Activated T-cell treated with anti-CD3 and anti-CD28 coated beads, Interleukin-2, amount 50 U/mL, for 48 hours (primary cell): ENCODE results near the gene CDH13.

Experiments
- DNase-seq, 2 experiments: peaks; one replicate each; pipeline ENCODE4 v3.0.0-alpha.2; 2020

CDH13 gene

DNA sequence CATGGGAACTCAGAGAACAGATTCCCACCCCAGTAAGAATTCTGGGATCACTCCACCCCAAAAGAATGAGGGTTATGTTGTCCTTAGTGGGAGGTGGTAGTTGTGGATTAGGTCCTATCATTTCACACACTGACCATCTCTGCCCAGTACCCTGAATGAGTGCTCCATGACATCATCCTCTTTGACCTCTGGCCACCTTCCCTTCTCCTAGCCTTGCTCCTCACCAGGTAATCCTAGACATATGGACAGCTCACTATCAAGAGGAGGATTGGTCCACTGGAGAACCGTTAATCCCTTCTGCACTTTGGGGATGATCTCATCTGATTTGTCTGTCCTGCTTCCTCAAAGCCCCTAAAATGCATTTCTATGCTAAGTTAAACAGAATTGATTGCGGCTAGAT, 642.8 kb downstream of the CDH13 start:
- DNase-seq, result no peak

DNA sequence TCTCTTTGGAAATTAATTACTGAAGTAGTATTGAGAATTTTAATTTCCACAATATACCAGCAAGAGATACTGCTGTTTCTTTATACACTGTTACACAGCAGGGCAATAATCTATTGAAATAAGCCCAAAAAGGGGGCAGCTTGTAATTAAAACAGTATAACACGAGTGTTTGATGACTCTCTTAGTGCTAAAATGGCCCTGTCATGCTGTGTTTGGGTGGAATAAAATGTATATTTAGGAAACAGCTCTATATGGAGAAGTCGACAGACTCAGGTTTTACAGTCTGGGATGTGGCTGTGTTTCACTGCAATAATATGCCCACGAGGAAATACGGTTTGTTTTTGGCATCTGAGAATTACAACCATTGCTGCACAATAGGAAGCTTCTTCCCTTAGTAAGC, 643.3 kb downstream of the CDH13 start:
- no peak for DNase-seq

DNA sequence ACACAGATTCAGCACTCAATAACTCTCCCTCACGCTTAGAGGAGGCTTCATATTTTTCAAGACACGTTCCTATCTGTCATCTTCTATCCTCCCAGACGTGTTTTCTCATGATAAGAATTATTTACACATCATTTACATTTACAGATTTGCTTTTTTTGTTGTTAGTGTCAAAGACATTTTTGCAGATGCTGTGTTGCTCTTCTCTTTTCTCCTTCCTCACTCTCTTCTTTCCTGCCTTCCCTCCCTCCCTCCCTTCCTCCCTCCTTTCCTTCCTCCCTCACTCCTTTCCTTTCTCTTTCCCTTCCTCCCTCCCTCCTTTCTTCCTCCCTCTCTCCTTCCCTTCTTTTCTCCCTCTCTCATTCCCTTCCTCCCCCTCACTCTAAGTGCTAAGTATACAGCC, 643.9 kb downstream of the CDH13 start:
- no peak for DNase-seq

DNA sequence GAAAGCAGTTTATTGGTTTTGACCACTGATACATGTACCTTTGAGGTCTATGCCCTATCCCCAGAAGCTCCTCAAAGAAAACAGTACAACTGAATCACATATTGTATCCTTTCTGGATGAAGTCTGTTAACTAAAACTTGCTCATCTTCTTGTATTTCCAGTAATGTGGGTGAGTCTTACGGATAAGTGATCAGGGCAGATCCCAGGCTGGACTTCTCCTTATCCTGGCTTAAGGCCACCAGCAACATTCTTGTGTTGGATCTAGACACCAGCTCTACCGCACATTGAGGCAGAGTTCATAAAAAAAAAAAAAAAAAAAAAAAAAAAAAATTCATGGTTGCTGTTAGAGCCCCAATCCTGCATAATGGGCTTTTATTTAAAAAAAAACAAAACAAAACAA, 644.4 kb downstream of the CDH13 start:
- no peak for DNase-seq

DNA sequence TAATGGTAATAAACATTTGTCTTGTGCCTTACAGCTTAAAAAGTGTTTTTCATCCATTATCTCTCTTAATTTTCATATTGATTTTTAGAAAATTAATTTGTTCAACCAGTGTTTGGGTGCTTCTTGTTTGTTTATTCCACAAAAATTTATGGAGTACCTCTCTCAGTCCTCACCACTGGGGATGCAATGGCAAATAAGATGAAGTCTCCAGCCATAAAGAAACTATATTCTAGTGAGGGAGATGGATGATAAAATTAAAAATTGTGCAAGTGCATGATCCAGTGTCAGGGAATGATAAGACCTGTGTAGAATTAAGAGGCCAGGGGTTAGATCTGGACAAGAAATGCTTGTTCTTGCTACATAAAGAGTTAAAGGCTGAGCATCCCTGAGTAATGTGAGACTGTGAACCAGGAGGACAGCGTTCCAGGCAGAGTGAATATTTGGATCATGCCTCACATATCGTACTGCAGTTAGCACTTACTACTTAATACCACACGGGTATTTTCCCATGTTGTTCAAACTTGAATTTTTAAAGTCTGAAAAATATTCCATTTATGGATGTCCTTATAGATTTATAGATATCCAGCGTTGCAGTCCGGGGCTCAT, 645.3 kb downstream of the CDH13 start:
- no peak for DNase-seq

DNA sequence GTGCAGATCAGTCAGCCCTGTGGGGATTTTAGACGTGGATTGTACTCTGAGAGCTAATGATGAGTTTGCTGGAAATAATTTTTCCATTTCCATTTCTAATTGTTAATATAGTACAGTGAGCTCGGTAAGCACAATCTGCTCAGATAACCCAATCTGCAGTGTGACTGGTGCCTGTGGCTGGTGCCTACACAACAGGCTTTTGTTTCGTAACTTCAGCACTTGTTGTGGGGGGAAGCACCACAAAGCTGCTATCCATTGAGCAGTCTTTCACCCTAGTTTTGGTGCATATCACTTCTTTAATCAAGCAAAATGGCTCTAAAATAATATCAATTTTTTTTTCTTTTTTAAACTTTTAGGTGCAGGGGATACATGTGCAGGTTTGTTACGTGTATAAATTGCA, 646.1 kb downstream of the CDH13 start:
- DNase-seq, result no peak

DNA sequence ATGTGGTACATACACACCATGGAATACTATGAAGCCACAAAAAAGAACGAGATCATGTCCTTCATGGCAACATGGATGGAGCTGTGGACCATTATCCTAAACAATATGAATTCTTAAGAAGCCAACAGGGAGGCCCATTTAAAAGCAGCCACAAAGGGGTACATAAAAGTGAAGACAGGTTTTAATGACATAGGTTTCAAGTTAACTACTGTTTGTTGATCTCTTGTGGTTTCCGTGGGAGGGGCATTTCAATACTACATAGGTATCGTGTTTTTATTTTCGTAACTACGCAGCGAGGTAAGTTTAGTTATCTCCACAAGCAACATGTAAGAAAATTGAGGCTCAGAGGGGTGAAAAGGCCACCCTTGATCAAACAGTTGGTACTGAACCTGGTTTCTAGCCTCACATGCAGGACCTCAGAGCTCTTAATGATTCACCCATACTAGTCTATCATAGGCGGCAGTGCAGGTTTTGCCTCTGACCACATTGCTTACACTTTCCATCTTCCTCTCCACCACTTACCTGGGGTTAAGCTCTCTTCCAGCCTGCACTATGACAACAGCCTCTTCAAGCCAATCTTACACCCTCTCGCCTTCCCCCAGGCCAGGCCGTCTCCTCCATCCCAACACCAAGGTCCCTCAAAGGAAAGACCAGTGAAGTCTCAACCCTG, 646.9 kb downstream of the CDH13 start:
- no peak for DNase-seq

DNA sequence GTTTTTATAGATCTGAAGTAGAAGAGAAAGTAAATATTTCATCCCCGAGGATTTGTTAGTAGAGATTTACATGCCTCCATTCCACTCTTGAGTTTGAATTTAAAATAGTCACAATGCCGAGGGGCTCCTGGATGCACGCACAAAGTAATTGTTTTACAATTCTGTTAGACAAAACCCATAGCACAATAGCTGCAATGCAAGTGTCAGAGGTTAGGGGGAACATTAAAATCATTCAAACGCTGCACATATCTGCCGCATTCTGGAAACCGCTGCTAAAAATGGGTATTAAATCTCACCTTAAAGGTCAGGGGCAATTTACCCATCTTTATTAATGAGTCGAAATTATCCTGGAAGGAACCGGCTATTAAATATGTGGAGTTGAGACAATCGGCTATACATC, 652.5 kb downstream of the CDH13 start:
- no peak for DNase-seq

DNA sequence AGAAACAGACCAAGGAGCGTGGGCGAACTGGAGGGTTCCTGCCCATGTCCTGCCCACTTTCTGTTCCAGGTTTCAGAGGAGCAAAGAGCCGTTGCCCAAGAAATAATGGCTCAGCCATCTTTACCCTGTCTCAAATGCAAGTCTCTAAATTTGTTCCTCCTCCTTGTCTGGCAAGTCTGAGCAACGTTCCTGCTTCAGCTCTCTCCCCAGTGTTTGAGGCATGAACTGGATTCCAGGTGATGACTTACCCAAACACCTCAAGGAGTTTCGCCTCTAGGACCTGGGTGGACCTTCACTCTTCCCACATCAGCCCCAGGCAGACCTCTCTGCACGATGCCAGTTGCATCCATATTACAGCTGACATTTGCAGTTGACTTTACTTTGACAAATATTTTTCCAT, 659.2 kb downstream of the CDH13 start:
- DNase-seq, result no peak

DNA sequence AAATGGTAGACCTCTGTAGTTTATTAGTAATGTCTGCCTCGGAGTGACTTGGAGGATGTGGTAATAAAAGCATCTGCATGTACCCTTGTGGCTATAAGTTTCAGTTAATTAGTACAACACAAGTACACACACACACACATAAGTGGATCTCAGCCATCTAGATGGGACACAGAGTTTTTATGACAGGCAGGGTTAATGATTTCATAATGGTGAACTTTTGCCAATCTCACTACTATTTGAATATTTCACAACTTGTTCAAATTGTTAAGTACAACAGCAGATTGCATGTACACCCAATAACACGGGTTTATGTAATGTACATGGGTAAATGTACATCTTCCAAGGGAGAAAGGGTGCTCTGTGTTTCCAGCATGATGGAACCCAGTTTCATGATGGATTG, 669.7 kb downstream of the CDH13 start:
- no peak for DNase-seq

DNA sequence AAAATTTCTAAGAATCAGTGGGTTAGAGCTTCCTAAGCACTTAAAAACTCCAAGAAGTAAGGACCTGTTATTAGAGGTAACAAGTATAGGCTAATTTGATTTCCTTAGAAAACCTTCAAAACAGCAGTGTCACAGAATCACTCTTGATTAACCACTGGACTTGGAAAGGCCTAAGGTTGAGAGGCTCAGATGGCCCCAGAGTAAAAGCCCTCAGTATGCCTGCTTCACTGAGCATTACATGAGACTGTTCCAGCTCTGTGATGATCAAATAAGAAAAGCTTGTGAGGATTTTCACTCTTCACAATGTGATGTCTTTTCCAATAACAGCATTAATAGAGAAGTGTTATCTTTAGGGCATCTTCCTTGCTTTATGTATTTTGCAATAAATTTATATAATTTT, 671.8 kb downstream of the CDH13 start:
- no peak for DNase-seq

DNA sequence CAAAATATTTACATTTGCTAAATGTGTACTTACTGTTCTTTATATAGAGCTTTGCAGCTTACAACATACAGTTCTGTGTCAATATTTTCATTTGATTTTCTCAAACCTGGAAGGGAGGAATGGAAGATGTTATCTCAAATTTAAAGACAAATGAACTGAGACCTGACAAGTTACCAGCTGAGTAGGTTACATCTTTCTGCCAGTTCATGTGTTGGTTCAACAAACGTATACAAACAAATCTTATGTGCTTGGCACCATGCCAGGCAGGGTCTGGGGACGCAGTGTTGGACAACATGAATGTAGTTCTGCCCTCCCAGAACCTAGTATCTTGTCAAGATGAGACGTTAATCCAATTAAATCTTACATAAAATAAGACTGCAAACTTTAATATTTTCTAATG, 673.6 kb downstream of the CDH13 start:
- DNase-seq, result no peak

DNA sequence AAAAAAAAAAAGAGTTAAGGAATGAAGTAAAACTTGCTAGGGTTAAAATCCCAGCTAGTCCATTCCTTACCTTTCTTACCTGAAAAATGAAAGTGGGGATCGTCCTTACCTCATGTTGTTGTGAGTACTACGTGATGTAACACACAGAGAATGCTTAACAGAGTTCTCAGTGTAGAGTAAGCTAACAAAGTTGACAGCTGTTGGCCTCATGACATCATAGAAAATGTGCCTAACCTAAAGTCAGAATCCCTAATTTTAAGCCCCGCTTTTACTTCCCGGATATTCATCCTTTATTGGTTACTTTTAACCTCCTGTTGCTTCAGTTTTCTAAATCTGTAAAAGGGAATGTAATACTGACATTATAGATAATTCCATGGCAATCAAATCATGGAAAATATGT, 675.2 kb downstream of the CDH13 start:
- DNase-seq, result no peak

DNA sequence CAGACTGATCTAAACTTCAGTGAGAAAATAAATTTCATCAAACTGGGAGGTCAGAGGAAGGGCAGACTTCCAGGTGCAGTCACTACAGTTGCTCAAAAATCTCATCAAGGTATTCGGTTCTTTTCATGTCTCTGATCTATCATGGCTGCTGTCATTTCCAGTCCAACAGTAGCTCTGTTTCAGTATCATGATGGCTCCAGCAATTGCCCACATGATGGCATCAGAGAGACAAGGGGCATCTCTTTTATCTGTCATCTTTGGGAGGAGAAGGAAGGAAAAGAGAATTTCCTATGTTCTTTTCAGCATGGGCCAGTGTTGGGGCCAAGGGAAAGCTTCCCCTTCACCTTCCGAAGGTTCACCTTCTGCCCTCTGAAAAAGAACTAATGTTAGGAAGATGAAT, 676.1 kb downstream of the CDH13 start:
- DNase-seq, result no peak

DNA sequence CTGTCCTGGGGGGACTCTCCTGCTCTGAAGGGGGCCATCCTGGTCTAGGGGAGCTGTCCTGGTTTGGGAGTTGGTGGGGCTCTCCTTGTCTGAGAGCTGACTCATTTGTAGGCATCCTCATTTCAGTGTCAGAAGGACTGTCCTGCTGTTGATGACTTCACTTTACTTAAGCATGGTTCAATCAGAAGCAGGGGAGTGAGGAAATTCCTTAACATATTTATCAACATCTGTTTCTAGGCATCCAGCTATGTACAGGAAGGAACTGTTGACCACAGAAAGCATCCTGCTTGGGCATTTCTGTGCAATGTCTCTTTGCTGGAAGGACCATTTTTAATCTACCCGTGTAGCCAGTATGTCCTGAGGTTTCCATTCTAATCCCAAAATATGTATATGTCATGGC, 678.3 kb downstream of the CDH13 start:
- no peak for DNase-seq

DNA sequence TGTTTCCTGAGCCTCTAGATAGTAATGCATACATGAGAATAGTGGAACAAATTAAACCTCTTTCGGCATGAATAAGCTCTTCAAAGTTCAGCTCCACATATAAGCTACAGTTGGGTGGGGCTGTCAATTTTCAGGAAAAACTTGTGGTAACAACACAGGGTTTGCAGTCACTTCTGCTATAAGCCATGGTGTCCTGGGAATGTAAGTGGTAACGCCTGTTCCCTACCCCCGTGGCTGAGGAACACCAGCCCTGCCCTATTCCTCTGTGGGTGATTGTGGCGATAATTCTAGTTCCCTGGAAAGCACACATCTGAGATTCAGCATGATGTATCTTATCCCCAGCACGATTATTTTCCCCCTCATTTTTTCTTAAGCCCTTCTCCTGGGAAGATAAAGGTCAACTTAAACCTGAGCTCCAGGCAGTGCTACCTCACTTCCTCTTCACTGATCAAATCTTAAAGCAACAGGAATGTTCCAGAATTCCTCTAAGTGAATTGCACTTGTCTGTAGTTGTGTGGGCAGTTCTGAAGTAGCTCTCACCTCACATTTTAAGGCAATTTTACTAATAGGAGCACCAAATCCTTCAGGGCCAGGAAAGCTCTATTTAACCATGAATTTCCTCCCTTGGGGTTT, 680.3 kb downstream of the CDH13 start:
- DNase-seq, result no peak

DNA sequence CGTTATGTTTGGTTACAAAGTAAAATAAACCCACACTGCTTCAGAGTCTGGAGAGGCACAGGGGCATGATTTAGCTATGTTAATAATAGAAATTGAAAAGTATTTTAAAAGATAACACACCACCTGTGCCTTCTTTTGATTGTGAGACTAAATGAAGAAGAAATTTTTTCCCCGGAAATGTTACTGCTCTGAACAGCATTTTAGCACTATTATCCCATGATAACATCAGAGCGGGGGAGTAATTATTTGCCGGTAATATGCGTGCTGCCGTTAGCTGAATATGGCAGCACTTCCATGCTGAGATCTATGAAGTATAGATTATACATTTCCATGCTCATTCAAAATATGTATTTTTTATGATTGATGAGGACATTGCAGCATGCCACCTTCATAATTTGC, 680.8 kb downstream of the CDH13 start:
- DNase-seq, result no peak

DNA sequence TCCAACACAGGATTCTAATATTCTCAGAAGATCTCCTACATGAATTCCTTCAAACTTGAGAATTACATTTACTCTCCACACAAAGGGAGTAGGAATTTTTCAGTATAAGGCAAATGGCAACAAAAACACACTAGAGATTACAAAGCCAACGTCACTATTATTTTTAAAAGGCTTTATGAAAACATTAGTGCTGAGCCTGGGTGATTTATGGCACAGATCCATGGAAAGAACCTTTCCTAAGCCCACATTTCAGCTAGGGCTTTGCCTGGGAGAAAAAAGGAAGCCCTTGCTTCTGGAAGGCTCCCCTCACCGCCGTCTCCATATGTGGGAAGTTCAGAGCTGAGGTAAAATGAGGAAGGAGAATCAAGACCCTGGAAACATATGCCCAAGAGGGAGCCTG, 681.6 kb downstream of the CDH13 start:
- no peak for DNase-seq

DNA sequence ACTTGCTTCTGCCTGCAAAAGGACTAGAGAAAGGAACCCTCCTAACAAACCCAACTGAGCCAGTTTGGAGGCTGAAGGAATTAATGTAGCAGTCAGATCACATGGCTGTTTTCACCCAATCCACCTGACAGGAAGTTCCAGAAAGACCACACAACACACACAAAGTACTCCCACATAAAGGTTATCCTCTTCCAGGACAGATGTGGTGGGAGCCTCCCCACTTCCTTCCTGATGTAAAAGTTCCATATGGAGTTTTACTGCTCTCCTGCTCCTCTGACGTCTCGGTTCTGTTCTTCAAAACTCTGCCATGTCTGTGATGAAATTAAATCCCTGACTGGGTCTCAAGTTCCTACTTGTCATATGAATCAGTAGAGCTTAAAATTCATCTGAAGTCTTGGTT, 684.0 kb downstream of the CDH13 start:
- DNase-seq, result no peak

DNA sequence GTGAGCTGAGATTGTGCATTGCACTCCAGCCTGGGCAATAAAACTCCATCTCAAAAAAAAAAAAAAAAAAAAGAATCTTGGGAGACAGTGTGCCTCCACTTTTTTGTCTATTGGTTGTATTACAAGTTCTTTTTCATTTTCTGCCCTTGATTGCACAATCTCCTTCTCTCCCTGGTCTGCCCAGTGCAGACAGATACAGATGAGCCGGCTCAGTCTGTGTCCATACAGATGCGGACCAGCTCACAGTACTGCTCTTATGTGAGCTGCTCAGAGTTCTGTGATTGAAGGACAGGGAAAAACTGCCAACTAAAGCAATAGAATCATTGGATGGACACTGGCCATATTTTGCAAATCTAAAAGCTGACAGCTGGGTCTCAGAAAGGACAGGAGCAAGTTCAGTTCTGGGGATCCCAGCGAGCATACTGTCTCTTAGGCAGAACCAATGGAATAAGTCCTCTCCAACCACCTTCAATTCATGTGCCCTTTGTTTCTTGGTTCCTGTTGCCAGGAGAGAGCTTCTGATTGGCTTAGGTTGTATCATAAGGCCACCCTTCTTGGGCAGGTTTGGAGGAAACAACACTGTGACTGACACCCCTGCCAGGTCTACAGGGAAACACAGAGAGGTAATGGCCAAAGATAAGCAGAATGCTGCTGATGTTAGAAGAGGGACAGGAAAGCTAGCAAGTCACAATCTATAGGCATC, 685.4 kb downstream of the CDH13 start:
- DNase-seq, result no peak

DNA sequence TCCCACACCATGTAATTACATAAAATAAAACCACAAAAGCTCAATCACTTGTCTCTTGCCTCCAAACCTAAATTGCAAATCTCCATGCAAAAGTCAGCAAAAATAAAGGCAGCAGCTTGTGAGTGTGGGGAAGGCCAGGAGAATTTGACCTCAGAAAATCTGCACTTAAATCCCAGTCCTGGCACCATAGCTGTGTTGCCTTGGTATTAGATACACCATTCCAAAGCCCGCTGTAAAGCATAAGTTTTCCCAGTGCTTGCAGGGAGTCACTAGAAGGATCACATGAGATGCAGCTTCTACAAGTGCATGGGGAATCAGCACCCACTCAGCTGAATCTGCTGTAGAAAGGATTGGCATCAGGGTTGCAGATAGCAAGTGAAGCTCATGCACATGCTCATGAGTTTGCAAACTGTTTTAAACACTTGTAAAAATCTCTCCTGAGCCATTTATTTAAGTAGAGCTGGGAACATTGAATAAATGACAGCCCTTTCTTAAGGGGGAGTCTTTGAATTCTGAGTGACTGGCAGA, 686.0 kb downstream of the CDH13 start:
- no peak for DNase-seq

DNA sequence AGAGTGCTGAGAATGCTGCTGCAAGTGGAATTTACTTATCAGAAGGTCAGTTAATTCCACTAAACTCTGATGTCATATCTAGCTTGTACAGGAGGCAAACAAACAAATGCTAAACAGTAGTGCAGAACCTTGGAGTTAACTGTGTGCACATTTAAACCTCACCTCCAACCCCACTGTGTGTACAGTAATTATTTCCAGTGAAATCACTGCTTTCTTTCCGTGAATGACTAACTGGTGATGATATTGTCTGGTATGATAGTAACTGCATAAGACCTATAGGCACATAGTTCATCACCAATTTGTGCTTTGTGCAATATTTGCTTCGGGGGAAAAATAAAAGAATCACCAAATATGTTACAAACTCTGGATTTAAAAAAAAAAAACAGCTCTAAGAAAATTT, 688.5 kb downstream of the CDH13 start:
- DNase-seq, result no peak

DNA sequence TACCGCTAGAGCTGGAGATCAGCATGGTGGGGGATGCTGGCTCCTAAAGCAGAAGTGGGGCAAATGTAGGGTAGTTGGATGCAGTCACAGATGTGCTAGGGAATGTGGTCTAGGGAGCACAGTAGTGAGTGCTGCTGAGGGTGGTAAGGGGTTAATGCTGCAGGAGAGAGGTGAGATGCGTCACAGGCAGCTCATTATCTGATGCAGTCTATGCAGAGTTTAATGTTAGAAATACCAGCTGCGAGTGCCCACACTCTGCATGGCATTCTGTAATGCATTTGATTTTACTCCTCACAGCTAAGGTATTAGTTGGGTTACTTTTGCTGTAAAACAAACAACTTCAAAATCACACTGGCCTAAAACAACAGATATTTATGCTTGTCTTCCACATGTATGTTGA, 689.7 kb downstream of the CDH13 start:
- DNase-seq, result no peak

DNA sequence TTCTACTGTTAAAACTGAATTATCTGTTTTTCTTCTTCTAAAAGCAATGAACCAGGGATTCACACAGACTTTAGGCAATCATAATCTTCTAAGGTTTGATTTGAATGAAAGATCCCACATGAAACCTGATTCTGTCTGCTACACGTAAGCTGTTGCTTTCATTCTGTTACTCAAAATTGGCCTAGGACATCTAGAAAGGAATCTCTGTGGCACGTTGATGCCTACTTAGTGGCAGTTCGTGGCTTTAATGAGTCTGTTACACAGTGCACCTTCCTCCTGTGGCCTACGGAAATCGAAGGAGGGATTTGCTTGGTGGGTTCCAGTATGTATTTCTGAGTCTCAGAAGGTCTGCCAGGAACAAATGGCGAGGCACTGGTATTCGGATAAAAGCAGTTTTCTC, 691.6 kb downstream of the CDH13 start:
- no peak for DNase-seq
